Activated T-cell treated with anti-CD3 and anti-CD28 coated beads, Interleukin-2, amount 50 U/mL, for 72 hours (primary cell): ENCODE results near the gene TBC1D17. TPM values are rescaled to one million over a fixed set of nuclear protein-coding genes. Genes with fewer than 3 reads are reported as not detected.

ENCODE experiments used
- ATAC-seq, 2 donors: fragments of 150-1000 bp; cut with Tn5 transposase; replicated peaks in 1 of 2; 2 replicates each; pipeline ENCODE4 v1.10.0; 2021; ENCODE audit warnings: moderate library complexity in 2 of 2, mild to moderate bottlenecking in 1 of 2
- DNase-seq, 2 donors: peaks; one replicate each; pipeline ENCODE4 v3.0.0; 2021 to 2022; ENCODE audit warnings: mixed read lengths in 1 of 2
- H3K27ac Mint-ChIP-seq: one replicate; pipeline ENCODE4 v1.8.0; 2022; ENCODE audit warnings: mild to moderate bottlenecking, moderate library complexity, mixed read lengths
- H3K27me3 Mint-ChIP-seq: one replicate; pipeline ENCODE4 v1.8.0; 2022; ENCODE audit warnings: low read depth, mixed read lengths
- H3K36me3 Mint-ChIP-seq, 2 donors: one replicate each; pipeline ENCODE4 v1.8.0; 2022; ENCODE audit warnings: mixed read lengths in 2 of 2, mild to moderate bottlenecking in 1 of 2; ENCODE audit not compliant: insufficient read depth in 2 of 2
- H3K4me1 Mint-ChIP-seq: one replicate; pipeline ENCODE4 v1.8.0; 2022; ENCODE audit warnings: low read depth, mixed read lengths
- H3K4me3 Mint-ChIP-seq, 2 donors: one replicate each; pipeline ENCODE4 v1.8.0; 2022; ENCODE audit warnings: mild to moderate bottlenecking in 2 of 2, mixed read lengths in 2 of 2, moderate library complexity in 2 of 2
- H3K9me3 Mint-ChIP-seq, 2 donors: one replicate each; pipeline ENCODE4 v1.8.0; 2022; ENCODE audit warnings: mixed read lengths in 2 of 2
- total RNA-seq, 2 donors: library from RNA; stranded (reverse); gene quantifications; one replicate each; pipeline ENCODE4 v1.2.3, GENCODE V29; 2022

TBC1D17 gene
- total RNA-seq, 2 donors from 2014 or later, result 47.9 to 53.9 TPM

GRCh38 chr19:49859682-49860335 is 17.7 kb upstream of the TBC1D17 start:
- Mint-ChIP-seq H3K4me1 (peaks cover 11% of the 10 kb centered on the region), H3K4me3 (no peak overlapping the region), H3K27ac (no peak overlapping the region), H3K36me3 (peaks cover 4 to 12% of the 10 kb centered on the region in 2 donors), H3K27me3 (no peaks in the 10 kb centered on the region), H3K9me3 (no peaks in the 10 kb centered on the region)
- ATAC-seq (no peak), DNase-seq (no peak)

- no peaks in the 10 kb centered on the region for H3K27me3 Mint-ChIP-seq
- no peak overlapping the region for H3K4me3 Mint-ChIP-seq
- H3K36me3 Mint-ChIP-seq, result peaks cover 4 to 12% of the 10 kb centered on the region in 2 donors
- DNase-seq (no peak), ATAC-seq (no peak)
- no peaks in the 10 kb centered on the region for H3K9me3 Mint-ChIP-seq
- H3K4me1 Mint-ChIP-seq, result peaks cover 18% of the 10 kb centered on the region
- no peak overlapping the region for H3K27ac Mint-ChIP-seq
Observed at GRCh38 chr19:49860336-49861102, 17.0 kb upstream of the TBC1D17 start.

- ATAC-seq (no peak), DNase-seq (no peak)
- H3K27ac Mint-ChIP-seq, result no peak overlapping the region
- peaks cover 7 to 12% of the 10 kb centered on the region in 2 donors for H3K36me3 Mint-ChIP-seq
- no peaks in the 10 kb centered on the region for H3K9me3 Mint-ChIP-seq
- H3K4me3 Mint-ChIP-seq, result no peak overlapping the region
- peaks cover 24% of the 10 kb centered on the region for H3K4me1 Mint-ChIP-seq
- no peaks in the 10 kb centered on the region for H3K27me3 Mint-ChIP-seq
Observed at GRCh38 chr19:49861107-49861506, 16.4 kb upstream of the TBC1D17 start.

- H3K27me3 Mint-ChIP-seq, result no peaks in the 10 kb centered on the region
- no peaks in the 10 kb centered on the region for H3K9me3 Mint-ChIP-seq
- ATAC-seq (no peak), DNase-seq (no peak)
- H3K27ac Mint-ChIP-seq, result no peak overlapping the region
- peaks cover 11 to 12% of the 10 kb centered on the region in 2 donors for H3K36me3 Mint-ChIP-seq
- H3K4me1 Mint-ChIP-seq, result peaks cover 30% of the 10 kb centered on the region
- no peak overlapping the region for H3K4me3 Mint-ChIP-seq
Observed at GRCh38 chr19:49861541-49862378, 15.7 kb upstream of the TBC1D17 start.

GRCh38 chr19:49862391-49863253 is 14.9 kb upstream of the TBC1D17 start:
- no peak overlapping the region for H3K4me3 Mint-ChIP-seq
- no peaks in the 10 kb centered on the region for H3K27me3 Mint-ChIP-seq
- H3K9me3 Mint-ChIP-seq, result no peaks in the 10 kb centered on the region
- no peak for ATAC-seq
- DNase-seq, result no peak
- H3K4me1 Mint-ChIP-seq, result peaks cover 33% of the 10 kb centered on the region
- no peak overlapping the region for H3K27ac Mint-ChIP-seq
- peaks cover 12 to 13% of the 10 kb centered on the region in 2 donors for H3K36me3 Mint-ChIP-seq

GRCh38 chr19:49863254-49863934 is 14.1 kb upstream of the TBC1D17 start:
- H3K4me3 Mint-ChIP-seq, result no peak overlapping the region
- no peak for DNase-seq
- no peaks in the 10 kb centered on the region for H3K9me3 Mint-ChIP-seq
- ATAC-seq, result no peak
- H3K4me1 Mint-ChIP-seq, result peaks cover 33% of the 10 kb centered on the region
- no peaks in the 10 kb centered on the region for H3K27me3 Mint-ChIP-seq
- no peak overlapping the region for H3K27ac Mint-ChIP-seq
- peaks cover 12 to 13% of the 10 kb centered on the region in 2 donors for H3K36me3 Mint-ChIP-seq

GRCh38 chr19:49863935-49864320 is 13.6 kb upstream of the TBC1D17 start:
- H3K4me3 Mint-ChIP-seq, result no peak overlapping the region

GRCh38 chr19:49864890-49865289 is 12.6 kb upstream of the TBC1D17 start:
- H3K36me3 Mint-ChIP-seq, result peaks cover 12 to 13% of the 10 kb centered on the region in 2 donors
- DNase-seq (no peak), ATAC-seq (no peak)
- H3K9me3 Mint-ChIP-seq, result no peaks in the 10 kb centered on the region
- no peak overlapping the region for H3K4me3 Mint-ChIP-seq
- no peak overlapping the region for H3K27ac Mint-ChIP-seq
- H3K27me3 Mint-ChIP-seq, result no peaks in the 10 kb centered on the region
- H3K4me1 Mint-ChIP-seq, result peaks cover 33% of the 10 kb centered on the region

More at GRCh38 chr19:49863935-49864320, 13.6 kb upstream of the TBC1D17 start:
- Mint-ChIP-seq H3K9me3 (no peaks in the 10 kb centered on the region), H3K36me3 (peaks cover 12 to 13% of the 10 kb centered on the region in 2 donors), H3K4me1 (peaks cover 33% of the 10 kb centered on the region), H3K27ac (no peak overlapping the region), H3K27me3 (no peaks in the 10 kb centered on the region)
- DNase-seq (no peak), ATAC-seq (no peak)

- no peak within 1 kb of the TSS for H3K4me3 Mint-ChIP-seq
- DNase-seq (peak; percentile 92 to 93), ATAC-seq (peak; percentile 56 to 62)
- no peaks in the 10 kb centered on the region for H3K27me3 Mint-ChIP-seq
- H3K4me1 Mint-ChIP-seq, result peaks cover 46% of the 10 kb centered on the region
- no peaks in the 10 kb centered on the region for H3K9me3 Mint-ChIP-seq
- H3K27ac Mint-ChIP-seq, result peak within 1 kb of the TSS; percentile 92
- H3K36me3 Mint-ChIP-seq, result peaks cover 10 to 13% of the 10 kb centered on the region in 2 donors
Observed at GRCh38 chr19:49866933-49867782, 10.3 kb upstream of the TBC1D17 start, which contains the start of gene PNKP. PNKP (minus strand) TSS chr19:49867576; CDS start chr19:49867204, 372 bp downstream.

- ATAC-seq, result peak; percentile 9 to 18
- Mint-ChIP-seq H3K36me3 (peaks cover 8 to 11% of the 10 kb centered on the region in 2 donors), H3K27ac (peak overlapping the region; percentile 19), H3K4me3 (no peak overlapping the region), H3K9me3 (no peaks in the 10 kb centered on the region), H3K4me1 (peaks cover 44% of the 10 kb centered on the region), H3K27me3 (no peaks in the 10 kb centered on the region)
- DNase-seq, result no peak
Observed at GRCh38 chr19:49869009-49869483, 8.5 kb upstream of the TBC1D17 start.
